Peyer's patch (tissue), 4 donors: ENCODE results near the gene BRCA2.

Experiments
- CTCF ChIP-seq, 6 experiments: fragments of 450-650 bp in 4 of 6; fragments of 200-600 bp in 2 of 6; sonication (generic) in 1 of 6; IDR thresholded peaks; one replicate each; pipeline ENCODE4 v1.5.1; 2017 to 2019; ENCODE audit warnings: antibody characterized with exemption in 6 of 6, mild to moderate bottlenecking in 3 of 6, moderate library complexity in 1 of 6
- POLR2A ChIP-seq, 2 donors: fragments of 450-650 bp; IDR thresholded peaks; one replicate each; pipeline ENCODE4 v1.5.1; 2017; ENCODE audit warnings: antibody characterized with exemption in 2 of 2, mild to moderate bottlenecking in 2 of 2, moderate library complexity in 2 of 2

DNA sequence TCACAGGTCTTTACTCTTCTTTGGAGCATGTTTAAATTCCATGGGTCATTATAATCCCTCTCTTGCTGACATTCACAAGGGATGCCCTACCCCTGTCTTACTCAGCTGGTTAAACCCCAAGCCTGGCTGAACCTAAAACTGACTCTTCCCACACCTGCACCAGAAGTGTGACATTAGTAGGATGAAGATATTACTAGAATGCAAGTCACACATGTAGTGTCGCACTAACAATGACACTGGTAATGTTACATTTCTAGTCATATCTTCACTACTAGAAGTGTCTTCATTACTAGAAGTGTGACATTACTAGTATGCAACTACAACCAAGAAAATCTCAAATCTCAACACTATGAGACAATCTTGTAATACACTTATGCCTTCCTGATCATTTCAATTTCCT lies 14.4 kb upstream of the BRCA2 start:
- TF ChIP-seq CTCF (IDR thresholded peaks at IDR 0.05) (no peak), POLR2A (IDR thresholded peaks at IDR 0.05) (no peak)
